CD4-positive, alpha-beta T cell treated with Interleukin-15 for 4 hours (primary cell): ENCODE data around the gene BHMT.

Experiments
- DNase-seq: peaks from one replicate; pipeline ENCODE4 v3.0.0-alpha.2; 2020; ENCODE audit warnings: low spot score

Gene BHMT, protein sequence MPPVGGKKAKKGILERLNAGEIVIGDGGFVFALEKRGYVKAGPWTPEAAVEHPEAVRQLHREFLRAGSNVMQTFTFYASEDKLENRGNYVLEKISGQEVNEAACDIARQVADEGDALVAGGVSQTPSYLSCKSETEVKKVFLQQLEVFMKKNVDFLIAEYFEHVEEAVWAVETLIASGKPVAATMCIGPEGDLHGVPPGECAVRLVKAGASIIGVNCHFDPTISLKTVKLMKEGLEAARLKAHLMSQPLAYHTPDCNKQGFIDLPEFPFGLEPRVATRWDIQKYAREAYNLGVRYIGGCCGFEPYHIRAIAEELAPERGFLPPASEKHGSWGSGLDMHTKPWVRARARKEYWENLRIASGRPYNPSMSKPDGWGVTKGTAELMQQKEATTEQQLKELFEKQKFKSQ

GRCh38 chr5:79111387-79111959, at the start of gene BHMT:
TSS of gene BHMT (plus strand) at chr5:79111809. CDS start at chr5:79111886, 77 bp downstream.
- no peak for DNase-seq

- DNase-seq: no peak
These were observed 49.2 kb upstream of the BHMT start for GRCh38 chr5:79062436-79062835.

GRCh38 chr5:79069488-79070349, 41.9 kb upstream of the BHMT start, which contains the start of the genes BHMT2 and DMGDH:
TSS of gene BHMT2 (plus strand) at chr5:79069767. CDS start at chr5:79069783, 16 bp downstream.
TSS of gene DMGDH (minus strand) at chr5:79069674. CDS start at chr5:79069620, 54 bp downstream.
- no peak for DNase-seq

DNA sequence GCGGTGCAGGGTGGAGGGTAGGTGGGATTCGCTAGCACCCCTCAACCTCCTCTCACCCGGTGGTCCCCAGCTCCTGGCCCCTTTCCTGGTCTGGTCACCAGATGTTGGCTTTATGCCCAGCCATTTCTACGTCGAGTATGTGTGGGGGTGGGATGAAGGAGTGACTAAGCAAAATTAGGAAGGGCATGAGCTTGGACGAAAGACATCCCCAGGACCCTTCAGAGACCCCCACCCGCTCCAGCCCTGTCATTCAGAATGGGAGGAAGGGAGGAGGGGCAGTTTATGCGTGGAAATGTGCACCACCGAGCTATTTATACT, 41.3 kb upstream of the BHMT start:
- DNase-seq: no peak

DNA sequence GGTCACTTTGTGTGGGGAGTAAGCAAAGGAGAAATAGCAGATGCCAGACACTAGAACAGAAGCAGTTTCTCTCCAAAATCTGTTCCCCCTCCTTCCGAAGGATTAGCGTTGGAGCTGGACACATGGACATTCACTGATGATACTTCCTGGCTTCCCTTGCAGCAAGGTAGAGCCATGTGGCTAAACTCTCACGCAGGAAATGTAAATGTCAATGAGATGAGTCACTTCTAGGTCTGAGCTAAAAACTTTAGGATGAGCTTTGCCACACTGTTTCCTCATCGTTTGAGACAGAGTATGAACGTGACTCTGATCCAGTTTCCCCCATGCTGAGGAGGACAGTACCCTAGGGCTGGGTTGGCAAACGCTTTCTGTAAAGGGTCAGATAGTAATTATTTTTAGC, 37.0 kb upstream of the BHMT start:
- no peak for DNase-seq

DNA sequence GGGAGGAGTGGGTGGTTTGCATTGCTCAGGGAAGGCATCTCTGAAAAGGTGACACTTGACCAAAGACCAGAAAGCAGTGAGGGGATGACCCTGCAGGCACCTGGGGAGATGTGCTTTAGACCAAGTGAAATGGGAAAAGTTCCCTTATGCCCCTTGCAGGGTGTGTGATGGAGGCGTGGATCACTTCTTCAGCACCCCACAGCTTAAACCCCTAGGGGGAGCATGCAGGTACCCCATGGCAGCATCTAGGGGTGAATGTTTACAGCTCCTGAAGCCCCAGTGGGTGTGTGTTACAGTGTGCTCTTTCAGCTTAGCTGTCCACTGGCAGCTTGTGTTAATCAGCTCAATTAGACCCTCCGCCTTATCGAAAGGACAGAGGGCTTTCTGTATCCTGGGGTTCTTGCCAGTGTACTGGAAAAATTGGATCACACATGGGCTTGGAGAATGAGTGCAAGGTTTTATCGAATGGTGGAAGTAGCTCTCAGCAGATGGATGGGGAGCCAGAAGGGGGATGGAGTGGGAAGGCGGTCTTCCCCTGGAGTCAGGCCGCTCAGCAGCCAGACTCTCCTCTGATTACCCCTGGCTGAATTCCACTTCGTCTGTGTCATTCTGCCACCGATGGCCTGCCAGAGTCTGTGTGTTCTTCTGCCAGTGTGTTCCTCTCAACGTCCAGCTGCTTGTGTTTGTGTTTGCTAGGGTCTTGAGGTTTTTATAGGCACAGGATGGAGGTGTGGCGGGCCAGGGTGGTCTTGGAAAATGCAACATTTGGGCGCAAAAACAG, 35.8 kb upstream of the BHMT start:
- no peak for DNase-seq

DNA sequence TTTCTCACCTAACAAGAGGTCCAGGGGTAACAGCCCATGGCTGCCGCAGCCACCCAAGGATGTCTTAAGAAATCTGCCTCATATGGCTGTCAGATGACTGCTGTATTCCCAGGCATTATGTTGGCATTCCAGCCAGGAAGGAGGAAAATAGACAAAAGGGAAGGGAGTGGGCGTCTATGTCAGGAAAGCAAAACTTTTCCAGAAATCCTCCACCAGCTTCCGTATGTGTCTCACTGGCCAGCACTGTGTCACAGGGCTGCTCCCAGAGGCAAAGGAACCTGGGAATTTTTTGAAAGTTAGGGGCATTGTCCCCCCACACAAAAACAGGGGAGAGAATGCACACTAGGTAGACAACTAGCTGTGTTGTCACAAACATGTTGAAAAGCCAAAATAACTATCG, 34.8 kb upstream of the BHMT start:
- DNase-seq: no peak

GRCh38 chr5:79077680-79078365, 33.8 kb upstream of the BHMT start:
- DNase-seq: no peak

DNA sequence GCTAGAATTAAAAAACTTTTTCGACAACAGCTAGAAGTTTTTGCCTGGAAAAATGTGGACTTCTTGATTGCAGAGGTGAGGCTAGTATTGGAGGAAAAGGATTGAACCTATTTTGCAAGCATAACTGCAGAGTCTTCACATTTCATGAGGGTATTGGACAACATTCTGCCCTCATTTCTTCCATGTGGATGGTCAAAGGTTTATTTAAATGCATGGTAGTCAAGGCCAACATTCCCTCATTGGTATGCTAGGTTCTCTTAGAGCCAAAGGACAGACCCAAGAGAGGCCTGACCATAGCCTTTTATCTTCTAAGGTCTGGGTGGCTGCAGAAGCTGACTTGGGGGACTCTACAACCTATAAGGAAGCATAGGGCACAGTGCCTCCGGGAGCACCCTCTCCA, 30.8 kb upstream of the BHMT start:
- no peak for DNase-seq

DNA sequence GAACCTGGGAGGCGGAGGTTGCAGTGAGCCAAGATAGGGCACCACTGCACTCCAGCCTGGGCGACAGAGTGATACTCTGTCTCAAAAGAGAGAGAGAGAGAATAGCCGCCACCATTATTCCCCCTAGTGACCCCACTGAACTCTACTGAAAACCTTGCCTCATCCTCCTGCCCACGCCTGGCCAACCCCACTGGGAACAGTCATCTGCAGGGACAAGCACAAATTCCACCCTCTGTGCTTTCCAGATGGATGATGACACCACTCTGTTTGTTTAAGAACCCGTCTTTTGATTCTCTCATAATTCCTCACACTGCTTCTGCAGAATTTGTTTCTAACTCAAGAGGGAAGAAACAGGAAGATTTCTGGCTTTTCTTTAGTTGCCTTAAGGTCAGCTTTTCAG, 29.8 kb upstream of the BHMT start:
- no peak for DNase-seq

- DNase-seq: no peak
These were observed 25.5 kb upstream of the BHMT start for GRCh38 chr5:79086116-79086515.

- no peak for DNase-seq
These were observed 23.1 kb upstream of the BHMT start for GRCh38 chr5:79088507-79088906.

GRCh38 chr5:79091064-79091463, 20.5 kb upstream of the BHMT start:
- DNase-seq: no peak

GRCh38 chr5:79093762-79094161, 17.8 kb upstream of the BHMT start:
- no peak for DNase-seq

DNA sequence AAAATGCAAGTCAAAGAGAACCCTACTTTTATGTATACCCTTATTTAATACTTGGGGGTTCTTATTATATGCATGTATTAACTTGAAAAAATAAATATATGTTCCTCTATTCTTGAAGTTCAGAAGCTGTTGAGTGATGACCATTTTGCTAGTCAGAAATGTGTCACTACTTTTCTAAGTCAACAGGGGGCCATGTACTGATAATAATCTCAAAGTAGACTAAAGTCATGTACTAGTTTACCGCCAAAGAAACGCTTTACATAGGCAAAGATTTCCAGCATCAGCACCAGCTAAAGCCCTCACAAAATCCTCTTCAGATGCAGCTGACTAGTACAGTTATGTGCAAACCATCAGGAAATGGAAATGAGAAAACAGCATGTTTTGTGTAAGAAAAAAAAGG, 5.7 kb upstream of the BHMT start:
- no peak for DNase-seq

DNA sequence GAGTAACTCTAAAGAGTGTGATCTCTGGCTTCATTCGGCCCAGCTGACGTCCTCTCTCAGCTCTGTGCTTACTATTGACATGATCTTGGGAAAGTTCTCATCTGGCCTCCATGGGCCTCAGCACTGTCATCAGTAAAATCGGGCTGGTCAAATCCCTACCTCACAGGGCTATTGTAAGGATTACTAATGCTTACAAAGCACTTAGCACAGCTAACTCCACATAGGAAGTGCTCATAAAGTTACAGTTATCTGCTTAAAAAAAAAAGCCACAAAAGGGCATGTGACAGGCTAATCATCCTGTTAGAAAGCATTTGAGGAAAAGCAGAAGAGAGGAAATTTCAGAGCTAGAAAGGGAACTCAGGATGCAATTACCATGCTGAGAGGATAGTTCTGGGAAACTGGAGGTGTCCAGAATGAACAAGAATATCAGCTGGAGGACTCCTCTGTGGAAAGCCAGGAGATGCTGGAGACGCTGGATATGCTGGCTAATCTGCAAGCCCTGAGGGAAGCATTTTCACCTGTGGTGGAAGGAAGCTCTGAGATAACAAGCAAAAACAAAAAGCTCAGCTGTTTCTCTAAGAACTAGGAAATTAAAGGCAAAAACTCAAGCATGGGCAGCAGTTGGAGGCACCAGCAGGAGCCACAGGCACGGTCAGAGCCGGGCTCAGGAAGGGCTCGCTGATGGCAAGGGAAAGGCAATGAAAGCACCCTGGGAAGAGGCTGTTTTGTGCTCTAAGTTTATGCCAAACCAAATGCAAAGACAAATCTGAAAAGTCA, 4.4 kb upstream of the BHMT start:
- DNase-seq: no peak

DNA sequence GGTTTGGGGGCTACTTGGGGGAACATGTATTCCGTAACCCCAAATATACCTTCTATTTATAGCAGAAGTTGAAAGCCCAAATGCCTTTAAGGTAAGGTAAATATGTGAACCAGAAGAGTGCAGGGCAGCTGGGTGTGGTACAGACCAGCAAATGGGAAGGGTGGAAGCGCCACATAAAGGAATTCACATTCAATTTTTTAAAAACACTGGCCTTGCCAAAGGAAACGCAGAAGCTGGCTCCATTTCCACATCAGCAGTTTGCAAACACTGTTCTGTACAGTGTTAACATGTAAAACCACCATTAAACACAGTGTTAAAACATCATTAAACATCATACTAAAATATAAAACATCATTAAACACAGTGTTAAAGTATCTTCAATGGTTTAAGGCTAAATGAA, 3.5 kb upstream of the BHMT start:
- DNase-seq: no peak

DNA sequence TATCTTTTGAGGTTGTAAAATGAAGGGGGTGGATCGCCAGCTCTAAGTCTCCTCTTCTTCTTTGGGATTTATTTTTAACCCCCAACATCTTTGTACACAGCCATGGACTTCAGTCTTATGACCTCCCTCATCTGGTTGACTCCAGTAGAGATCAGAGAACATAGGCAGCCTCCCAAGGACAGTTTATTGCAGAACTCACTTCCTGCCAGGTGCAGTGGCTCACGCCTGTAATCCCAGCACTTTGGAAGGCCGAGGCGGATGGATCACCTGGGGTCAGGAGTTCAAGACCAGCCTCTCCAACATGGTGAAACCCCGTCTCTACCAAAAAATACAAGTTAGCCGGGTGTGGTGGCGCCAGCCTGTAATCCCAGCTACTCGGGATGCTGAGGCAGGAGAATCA, 2.8 kb upstream of the BHMT start:
- DNase-seq: no peak

GRCh38 chr5:79109527-79110492, 1.8 kb upstream of the BHMT start:
- DNase-seq: peak; percentile 21
